ACC112 (cell line): ENCODE results near the gene TBC1D1.

Experiments
- H2AFZ ChIP-seq: fragments of 200-600 bp; sonication (generic); one replicate; pipeline ENCODE4 v1.6.0; 2017; ENCODE audit warnings: antibody characterized with exemption, low read length; ENCODE audit not compliant: unreplicated experiment
- H3K27ac ChIP-seq: fragments of 200-600 bp; sonication (generic); 2 replicates; pipeline ENCODE4 v1.5.1; 2014; ENCODE audit warnings: low read depth, mild to moderate bottlenecking, antibody characterized with exemption, low read length, moderate library complexity
- H3K27me3 ChIP-seq: fragments of 200-600 bp; sonication (generic); 2 replicates; pipeline ENCODE4 v1.6.1; 2014; ENCODE audit warnings: mild to moderate bottlenecking, antibody characterized with exemption, low read length, moderate library complexity, mixed read lengths; ENCODE audit not compliant: insufficient read depth
- H3K36me3 ChIP-seq: fragments of 200-600 bp; sonication (generic); 2 replicates; pipeline ENCODE4 v1.6.1; 2016; ENCODE audit warnings: mild to moderate bottlenecking, antibody characterized with exemption, low read length, moderate library complexity, mixed read lengths; ENCODE audit not compliant: insufficient read depth
- H3K4me1 ChIP-seq: fragments of 200-600 bp; sonication (generic); one replicate; pipeline ENCODE4 v1.6.1; 2016; ENCODE audit warnings: low read length, mixed read lengths; ENCODE audit not compliant: insufficient read depth, unreplicated experiment, control insufficient read depth
- H3K4me3 ChIP-seq: fragments of 200-600 bp; sonication (generic); 2 replicates; pipeline ENCODE4 v1.5.1; 2014; ENCODE audit warnings: mild to moderate bottlenecking, low read depth, low read length
- H3K79me2 ChIP-seq: fragments of 200-600 bp; sonication (generic); one replicate; pipeline ENCODE4 v1.6.0; 2016; ENCODE audit warnings: low read length; ENCODE audit not compliant: control insufficient read depth, unreplicated experiment, insufficient read depth

The TBC1D1 gene

DNA sequence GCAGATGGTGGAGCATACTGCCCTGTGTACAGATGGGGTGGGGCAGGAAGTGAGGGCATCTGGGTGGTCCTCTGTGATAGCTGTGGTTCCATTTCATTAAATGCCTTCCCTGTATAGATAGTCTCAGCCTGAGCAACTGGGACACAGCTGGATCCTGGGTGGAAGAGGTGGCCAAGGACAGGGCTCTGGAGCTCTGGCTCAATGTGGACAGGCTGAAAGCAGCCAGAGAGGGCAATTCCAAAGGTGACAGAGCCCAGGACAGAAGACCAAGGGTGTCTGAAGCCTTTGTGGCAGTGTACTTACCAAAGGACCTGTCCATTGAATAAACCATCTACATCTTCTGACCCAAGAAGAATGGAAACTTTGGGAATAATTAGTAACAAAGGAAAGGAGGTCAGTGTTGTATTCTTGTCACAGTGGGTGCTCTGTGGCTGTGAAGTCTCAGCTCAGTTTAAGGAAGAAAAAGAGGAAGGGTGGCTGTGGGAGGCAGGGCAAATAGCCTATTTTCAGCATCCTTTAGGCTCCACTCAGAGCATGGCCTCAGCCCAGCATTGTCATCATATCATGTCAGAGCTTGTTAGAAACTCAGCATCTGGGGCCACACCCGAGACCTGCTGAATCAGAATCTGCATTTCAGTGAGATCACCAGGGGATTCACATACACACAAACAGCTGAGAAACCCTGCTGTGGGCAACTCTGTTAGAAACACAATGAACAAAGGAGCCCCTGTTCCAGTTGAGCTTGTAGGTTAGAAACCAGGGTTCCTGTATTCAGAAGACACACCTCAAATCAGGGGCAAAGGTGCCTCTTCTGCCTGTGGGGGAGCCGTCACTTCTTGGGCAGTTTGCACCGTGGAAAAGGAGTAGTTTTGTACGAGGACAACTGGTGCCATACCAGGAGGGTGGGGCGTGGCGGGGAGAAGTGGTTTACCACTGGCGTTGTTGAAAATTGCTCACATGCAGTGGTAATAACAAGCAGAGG is 237.9 kb downstream of the TBC1D1 start:
- Histone ChIP-seq H3K36me3 (peaks cover 17% of the 10 kb centered on the region), H3K4me1 (peaks cover 31% of the 10 kb centered on the region), H3K27me3 (no peaks in the 10 kb centered on the region), H2AFZ (no peak overlapping the region), H3K27ac (peak overlapping the region; percentile 40; the same call in 1 of the 2 replicates), H3K79me2 (no peaks in the 10 kb centered on the region), H3K4me3 (no peak overlapping the region)

DNA sequence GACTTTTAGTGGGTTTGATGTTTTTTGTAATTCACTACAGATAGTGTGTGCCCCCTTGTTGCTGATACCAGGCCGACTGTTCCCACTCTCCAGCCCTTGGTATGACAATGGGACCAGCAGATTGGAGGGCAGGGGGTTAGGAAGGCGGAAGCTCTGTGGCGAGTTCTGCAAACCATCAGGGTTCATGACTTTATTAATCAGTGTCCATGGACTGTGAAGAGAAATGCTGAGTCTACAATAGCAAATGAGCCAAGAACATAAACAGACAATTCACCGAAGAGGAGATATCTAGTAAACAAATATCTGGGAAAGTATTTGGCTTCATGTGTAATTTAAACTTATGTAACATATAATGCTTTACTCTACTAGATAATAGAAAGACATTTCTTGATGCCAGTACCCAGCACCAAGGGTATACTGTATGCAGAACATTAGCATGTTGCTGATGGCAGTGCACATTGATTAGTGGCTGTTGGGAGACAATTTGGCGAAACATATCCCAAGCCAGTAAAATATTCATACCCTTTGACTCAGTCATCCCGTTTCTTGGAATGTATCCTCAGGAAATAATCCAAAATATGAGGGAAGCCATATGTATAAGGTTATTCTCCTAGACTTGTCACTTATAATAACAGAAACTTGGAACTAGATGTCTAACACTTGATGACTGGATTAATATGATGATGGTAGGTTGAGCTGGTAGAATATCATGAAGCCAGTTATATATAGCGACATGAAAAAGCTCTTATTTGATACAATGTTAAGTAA is 238.8 kb downstream of the TBC1D1 start:
- no peaks in the 10 kb centered on the region for H3K79me2 ChIP-seq
- H3K4me1 ChIP-seq = peaks cover 31% of the 10 kb centered on the region
- no peak overlapping the region for H2AFZ ChIP-seq
- H3K27me3 ChIP-seq = no peaks in the 10 kb centered on the region
- H3K36me3 ChIP-seq = peaks cover 22% of the 10 kb centered on the region
- no peak overlapping the region for H3K4me3 ChIP-seq
- no peak overlapping the region; the same call in 1 of the 2 replicates for H3K27ac ChIP-seq

DNA sequence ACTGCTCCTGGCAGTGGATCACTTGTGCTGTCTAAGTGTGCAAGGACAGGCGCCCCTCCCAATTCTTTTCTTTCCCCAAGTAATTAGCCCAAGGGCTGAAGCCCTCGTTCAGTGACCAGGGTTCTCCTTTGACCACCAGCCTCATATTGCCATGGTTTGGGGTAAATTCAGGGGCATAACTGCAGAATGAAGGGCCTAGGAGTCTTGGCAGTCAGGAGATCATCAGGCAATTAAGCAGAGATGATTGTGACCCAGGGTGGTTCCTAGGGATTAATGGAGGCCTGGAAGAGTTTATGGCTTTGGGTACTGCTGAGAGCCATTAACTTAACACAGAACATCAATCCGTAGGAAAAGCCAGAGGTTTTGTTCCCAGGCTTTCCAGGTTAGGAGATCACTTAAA is 240.0 kb downstream of the TBC1D1 start:
- peaks cover 18% of the 10 kb centered on the region; the same call in 1 of the 2 replicates for H3K36me3 ChIP-seq
- no peak overlapping the region for H2AFZ ChIP-seq
- no peaks in the 10 kb centered on the region for H3K79me2 ChIP-seq
- peak overlapping the region; percentile 94; the same call in 1 of the 2 replicates for H3K27ac ChIP-seq
- H3K4me1 ChIP-seq = peaks cover 23% of the 10 kb centered on the region
- no peaks in the 10 kb centered on the region for H3K27me3 ChIP-seq
- H3K4me3 ChIP-seq = no peak overlapping the region

DNA sequence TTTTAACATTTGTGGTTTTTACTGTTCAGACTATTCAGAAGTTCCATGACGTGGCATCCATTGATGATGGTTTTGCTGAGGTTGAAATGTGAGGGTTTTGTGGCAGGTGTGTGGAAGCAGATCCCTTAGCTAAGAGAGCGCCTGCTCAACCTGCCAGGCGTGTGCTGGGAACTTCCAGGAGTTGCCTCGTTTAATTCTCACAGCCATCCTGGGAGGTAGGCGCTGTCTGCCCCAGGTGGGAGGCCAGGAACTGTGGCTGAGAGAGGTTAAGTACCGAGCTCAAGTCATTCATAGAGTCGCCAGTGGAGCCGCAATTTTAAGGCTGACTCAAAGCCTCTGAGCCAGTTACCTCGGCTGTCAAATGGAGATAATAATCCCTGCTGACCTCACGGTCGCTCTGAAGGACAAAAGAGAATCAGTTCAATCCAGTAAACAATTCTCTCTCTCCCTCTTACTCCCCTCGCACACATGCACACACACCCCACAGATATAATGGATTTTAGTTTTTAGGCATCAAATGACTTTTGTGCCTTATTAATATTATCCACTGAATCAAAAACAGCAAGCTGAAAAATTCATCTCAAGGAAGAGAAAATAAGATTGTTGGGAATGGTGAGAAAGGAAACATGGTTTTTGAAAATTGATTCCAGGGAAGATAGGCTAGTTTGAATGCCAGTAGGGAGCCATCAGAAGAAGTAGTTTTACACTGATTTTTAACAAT is 240.6 kb downstream of the TBC1D1 start:
- peak overlapping the region; percentile 30; the same call in 1 of the 2 replicates for H3K4me3 ChIP-seq
- H3K4me1 ChIP-seq = peaks cover 22% of the 10 kb centered on the region
- H3K27me3 ChIP-seq = no peaks in the 10 kb centered on the region
- H3K36me3 ChIP-seq = peaks cover 12% of the 10 kb centered on the region; the same call in 1 of the 2 replicates
- no peaks in the 10 kb centered on the region for H3K79me2 ChIP-seq
- H2AFZ ChIP-seq = no peak overlapping the region
- H3K27ac ChIP-seq = peak overlapping the region; percentile 94

DNA sequence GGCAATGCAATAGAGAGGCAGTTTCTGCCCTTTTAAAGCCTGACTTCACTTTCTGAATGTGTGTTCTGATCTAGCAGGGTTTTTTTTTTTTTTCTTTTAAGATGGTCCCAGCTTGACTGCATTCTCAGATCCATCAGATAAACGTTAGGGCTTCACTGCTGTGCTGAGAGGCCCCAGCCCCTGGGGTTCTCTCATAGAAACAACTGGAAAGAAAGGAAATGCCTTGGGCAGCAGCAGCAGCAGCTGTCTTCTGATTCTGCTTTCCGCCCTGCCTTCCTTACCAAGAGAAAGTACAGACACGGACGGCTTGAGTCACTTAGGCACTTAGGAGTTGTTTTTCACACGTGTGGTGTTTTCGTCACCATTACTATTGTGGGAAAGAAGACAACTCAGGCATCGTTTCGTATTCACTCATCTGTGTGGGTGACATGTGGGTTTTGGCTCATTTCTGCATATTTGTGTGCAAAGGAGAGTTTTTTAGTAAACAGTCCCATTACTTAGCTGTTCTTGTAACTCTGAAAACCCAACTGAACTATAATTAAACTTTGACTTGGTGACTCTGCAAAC is 241.3 kb downstream of the TBC1D1 start:
- peak overlapping the region; percentile 30; the same call in 1 of the 2 replicates for H3K4me3 ChIP-seq
- H3K36me3 ChIP-seq = peaks cover 12% of the 10 kb centered on the region; the same call in 1 of the 2 replicates
- H3K4me1 ChIP-seq = peaks cover 22% of the 10 kb centered on the region
- H2AFZ ChIP-seq = no peak overlapping the region
- H3K27me3 ChIP-seq = no peaks in the 10 kb centered on the region
- peak overlapping the region; percentile 94 for H3K27ac ChIP-seq
- H3K79me2 ChIP-seq = no peaks in the 10 kb centered on the region

DNA sequence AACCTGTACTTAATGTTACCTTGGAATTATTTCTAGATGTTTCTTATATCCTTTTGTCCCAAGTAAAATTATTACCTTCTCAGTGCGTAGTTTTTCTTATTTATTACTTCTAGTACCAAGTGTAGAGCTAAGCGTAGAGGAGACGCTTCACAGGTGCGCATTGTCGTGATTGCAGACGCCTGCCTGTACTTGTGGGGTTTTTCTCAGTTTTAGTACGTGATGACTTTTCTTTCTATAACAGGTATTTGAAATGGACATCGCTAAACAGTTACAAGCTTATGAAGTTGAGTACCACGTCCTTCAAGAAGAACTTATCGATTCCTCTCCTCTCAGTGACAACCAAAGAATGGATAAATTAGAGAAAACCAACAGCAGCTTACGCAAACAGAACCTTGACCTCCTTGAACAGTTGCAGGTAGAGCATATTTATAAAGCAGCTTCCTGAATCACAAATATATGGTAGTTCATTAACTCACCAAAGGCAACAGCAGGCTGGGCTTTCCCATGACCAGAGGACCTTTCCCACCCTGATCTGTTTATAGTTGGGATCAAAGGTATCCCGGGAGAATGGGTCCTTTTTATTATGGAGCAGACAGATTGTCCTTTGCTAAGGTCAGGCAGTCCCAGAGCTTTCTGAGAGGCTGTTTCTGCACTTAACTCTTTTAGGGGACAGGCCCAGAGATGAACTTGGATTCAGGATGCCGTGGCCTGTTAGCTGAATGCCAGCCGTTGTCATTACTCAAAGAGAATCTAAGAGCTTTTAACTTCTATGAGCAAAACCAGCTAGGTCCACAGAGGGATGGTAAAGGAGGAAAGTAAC is 242.2 kb downstream of the TBC1D1 start:
- Histone ChIP-seq H3K4me3 (0 out of 2 replicates have a peak overlapping the region, but pooled peaks have one; percentile 30), H3K4me1 (peaks cover 22% of the 10 kb centered on the region), H3K27ac (peak overlapping the region; percentile 94), H3K36me3 (peaks cover 15% of the 10 kb centered on the region; the same call in 1 of the 2 replicates), H3K27me3 (no peaks in the 10 kb centered on the region), H3K79me2 (no peaks in the 10 kb centered on the region), H2AFZ (no peak overlapping the region)

DNA sequence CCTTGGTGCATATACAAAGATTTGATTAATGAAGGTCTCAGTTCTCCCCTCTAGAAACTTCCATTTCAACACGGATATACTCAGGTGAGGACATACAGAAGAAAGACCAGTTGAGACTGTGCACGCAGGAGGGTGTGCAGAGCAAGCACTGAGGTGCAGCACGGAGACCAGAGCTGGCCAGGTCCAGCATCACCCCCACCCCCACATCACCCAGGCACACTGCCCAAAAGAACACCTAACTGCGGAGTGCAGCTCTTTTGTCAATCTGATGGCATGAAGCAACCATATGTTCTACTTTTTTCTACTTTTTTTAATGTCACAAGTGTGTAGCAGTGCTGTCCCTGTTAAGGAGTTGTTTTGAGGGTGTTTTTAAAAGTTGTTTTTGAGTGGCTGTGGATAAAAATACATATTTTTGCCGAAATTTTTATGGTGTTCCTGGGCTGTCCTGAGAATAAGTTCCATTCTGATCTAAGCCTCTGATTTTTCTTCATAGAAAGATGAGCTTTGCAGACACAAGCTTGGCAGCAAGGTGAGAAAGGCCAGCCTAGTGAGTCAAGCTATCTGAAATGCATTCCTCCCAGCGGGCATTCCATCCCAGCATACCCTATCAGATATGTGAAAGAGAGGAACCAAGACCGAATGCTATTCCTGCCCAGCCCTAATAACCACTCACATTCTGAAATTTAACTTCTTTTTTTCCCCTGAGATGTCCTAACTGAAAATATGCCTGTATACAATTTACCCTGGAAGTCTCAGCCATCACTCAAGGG is 243.0 kb downstream of the TBC1D1 start:
- peaks cover 16% of the 10 kb centered on the region for H3K4me1 ChIP-seq

DNA sequence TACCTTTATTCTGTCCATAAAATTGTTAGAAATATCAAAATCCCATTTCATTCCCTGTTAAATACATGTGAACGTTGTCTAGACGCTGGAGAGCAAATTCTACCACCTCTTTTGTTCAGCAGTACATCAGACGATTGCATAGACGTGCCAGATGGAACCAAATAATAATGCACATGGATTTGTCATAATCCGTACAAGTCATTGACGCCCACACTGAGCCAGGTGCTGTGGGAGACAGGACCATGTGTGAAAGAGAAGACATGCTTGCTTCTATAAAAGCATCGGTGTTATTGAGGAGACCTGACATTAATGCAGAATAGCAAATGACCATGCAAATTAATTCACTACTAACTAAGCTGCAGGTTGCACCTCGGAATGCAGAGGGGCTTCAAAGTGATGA is 244.3 kb downstream of the TBC1D1 start:
- Histone ChIP-seq H3K27me3 (no peaks in the 10 kb centered on the region), H3K79me2 (no peaks in the 10 kb centered on the region), H2AFZ (no peak overlapping the region), H3K27ac (no peak overlapping the region), H3K36me3 (peaks cover 15% of the 10 kb centered on the region; the same call in 1 of the 2 replicates), H3K4me1 (peaks cover 16% of the 10 kb centered on the region), H3K4me3 (no peak overlapping the region)

More for the DNA sequence above, 243.0 kb downstream of the TBC1D1 start:
- no peak overlapping the region for H3K27ac ChIP-seq
- peaks cover 15% of the 10 kb centered on the region; the same call in 1 of the 2 replicates for H3K36me3 ChIP-seq
- H3K4me3 ChIP-seq = no peak overlapping the region
- no peaks in the 10 kb centered on the region for H3K27me3 ChIP-seq
- H3K79me2 ChIP-seq = no peaks in the 10 kb centered on the region
- no peak overlapping the region for H2AFZ ChIP-seq

DNA sequence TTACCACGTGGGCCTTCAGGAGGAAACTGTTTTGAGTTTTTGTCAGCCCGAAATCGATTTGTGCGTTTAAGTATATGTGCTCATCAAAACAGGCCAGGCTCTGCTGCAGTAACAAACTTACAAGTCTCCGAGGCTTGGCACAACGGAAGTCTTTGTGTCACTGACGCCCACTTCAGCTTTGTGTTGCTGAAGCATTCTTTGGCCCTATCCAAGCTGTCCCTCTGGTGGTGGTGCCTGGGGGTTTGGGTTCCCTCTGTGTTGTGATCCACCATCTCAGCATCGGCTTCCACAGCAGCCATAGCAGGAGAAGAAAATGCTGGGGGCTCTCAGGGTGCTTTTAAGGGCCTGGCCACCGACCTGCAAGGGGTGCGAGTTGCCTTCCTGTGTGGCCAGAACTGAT is 245.7 kb downstream of the TBC1D1 start:
- no peak overlapping the region for H3K27ac ChIP-seq
- H3K36me3 ChIP-seq = peaks cover 15% of the 10 kb centered on the region; the same call in 1 of the 2 replicates
- H3K4me3 ChIP-seq = no peak overlapping the region
- H3K27me3 ChIP-seq = no peaks in the 10 kb centered on the region
- H2AFZ ChIP-seq = no peak overlapping the region
- H3K4me1 ChIP-seq = peaks cover 15% of the 10 kb centered on the region
- no peaks in the 10 kb centered on the region for H3K79me2 ChIP-seq
